H9 (cell line): Measurements from ENCODE around the gene HIVEP1. TPM values are rescaled to one million over a fixed set of nuclear protein-coding genes. Genes with fewer than 3 reads are reported as not detected.

Experiments used
- DNase-seq: peaks from one replicate; pipeline ENCODE4 v3.0.0-alpha.2; 2017
- H2AFZ ChIP-seq: one replicate; pipeline ENCODE4 v1.6.1; 2013; ENCODE audit warnings: mild to moderate bottlenecking, low read length, control low read depth, moderate library complexity
- H2AK5ac ChIP-seq: 2 replicates; pipeline ENCODE4 v1.6.1; 2013; ENCODE audit warnings: low read length, control low read depth, mixed read lengths; ENCODE audit not compliant: insufficient read length
- H2BK120ac ChIP-seq: one replicate; pipeline ENCODE4 v1.6.1; 2013; ENCODE audit warnings: low read depth, mild to moderate bottlenecking, low read length, control low read depth, inconsistent platforms; ENCODE audit not compliant: poor library complexity, severe bottlenecking
- H2BK12ac ChIP-seq: 2 replicates; pipeline ENCODE4 v1.6.1; 2013; ENCODE audit warnings: low read length, control low read depth, mixed read lengths, low read depth; ENCODE audit not compliant: insufficient read length
- H2BK15ac ChIP-seq: 2 replicates; pipeline ENCODE4 v1.6.1; 2013; ENCODE audit warnings: low read depth, low read length, control low read depth
- H2BK20ac ChIP-seq: one replicate; pipeline ENCODE4 v1.6.1; 2013; ENCODE audit warnings: low read depth, mild to moderate bottlenecking, low read length, control low read depth, inconsistent platforms; ENCODE audit not compliant: poor library complexity, severe bottlenecking
- H2BK5ac ChIP-seq: 2 replicates; pipeline ENCODE4 v1.6.1; 2013; ENCODE audit warnings: low read length, control low read depth, mixed read lengths; ENCODE audit not compliant: insufficient read length
- H3K14ac ChIP-seq: 2 replicates; pipeline ENCODE4 v1.6.1; 2013; ENCODE audit warnings: low read length, control low read depth; ENCODE audit not compliant: insufficient read depth
- H3K18ac ChIP-seq: 2 replicates; pipeline ENCODE4 v1.6.1; 2013; ENCODE audit warnings: low read depth, mild to moderate bottlenecking, mixed read lengths, low read length, control low read depth; ENCODE audit not compliant: insufficient read length
- H3K23ac ChIP-seq: 2 replicates; pipeline ENCODE4 v1.6.1; 2013; ENCODE audit warnings: low read length, control low read depth, mixed read lengths, low read depth; ENCODE audit not compliant: insufficient read length
- H3K23me2 ChIP-seq: 2 replicates; pipeline ENCODE4 v1.6.1; 2013; ENCODE audit warnings: low read depth, mild to moderate bottlenecking, mixed read lengths, low read length, control low read depth; ENCODE audit not compliant: insufficient read length, poor library complexity, severe bottlenecking
- H3K27ac ChIP-seq: 2 replicates; pipeline ENCODE4 v1.5.1; 2013; ENCODE audit warnings: low read length, control low read depth, mixed read lengths, low read depth; ENCODE audit not compliant: insufficient read length
- H3K27me3 ChIP-seq: 2 replicates; pipeline ENCODE4 v1.6.1; 2013; ENCODE audit warnings: low read length, control low read depth, inconsistent platforms; ENCODE audit not compliant: insufficient read depth
- H3K4ac ChIP-seq: 2 replicates; pipeline ENCODE4 v1.6.1; 2013; ENCODE audit warnings: low read depth, mild to moderate bottlenecking, control low read depth, inconsistent platforms, low read length, moderate library complexity
- H3K4me1 ChIP-seq: 2 replicates; pipeline ENCODE4 v1.6.1; 2013; ENCODE audit warnings: low read length, control low read depth, inconsistent platforms; ENCODE audit not compliant: insufficient read depth
- H3K4me2 ChIP-seq: 2 replicates; pipeline ENCODE4 v1.6.1; 2013; ENCODE audit warnings: low read length, control low read depth, mixed read lengths; ENCODE audit not compliant: insufficient read length, insufficient read depth
- H3K56ac ChIP-seq: 2 replicates; pipeline ENCODE4 v1.6.1; 2013; ENCODE audit warnings: low read depth, mild to moderate bottlenecking, mixed read lengths, low read length, control low read depth; ENCODE audit not compliant: insufficient read length
- H3K79me1 ChIP-seq: 2 replicates; pipeline ENCODE4 v1.6.1; 2013; ENCODE audit warnings: low read depth, mild to moderate bottlenecking, moderate library complexity, low read length, control low read depth, inconsistent platforms; ENCODE audit not compliant: insufficient read depth, poor library complexity, severe bottlenecking
- H3K79me2 ChIP-seq: 2 replicates; pipeline ENCODE4 v1.6.1; 2013; ENCODE audit warnings: low read length, control low read depth, inconsistent platforms; ENCODE audit not compliant: insufficient read depth
- H3K9ac ChIP-seq: 2 replicates; pipeline ENCODE4 v1.6.1; 2013; ENCODE audit warnings: low read length, control low read depth, mixed read lengths; ENCODE audit not compliant: insufficient read length; ENCODE audit errors: extremely low read depth
- H3K9me3 ChIP-seq: one replicate; pipeline ENCODE4 v1.6.1; 2013; ENCODE audit warnings: low read depth, low read length, inconsistent platforms; ENCODE audit not compliant: control insufficient read depth
- H3T11ph ChIP-seq: one replicate; pipeline ENCODE4 v1.6.1; 2013; ENCODE audit warnings: mild to moderate bottlenecking, low read length, control low read depth, inconsistent platforms
- H4K20me1 ChIP-seq: one replicate; pipeline ENCODE4 v1.6.1; 2013; ENCODE audit not compliant: control insufficient read depth, insufficient read length, insufficient read depth
- H4K5ac ChIP-seq: 2 replicates; pipeline ENCODE4 v1.6.1; 2013; ENCODE audit warnings: low read depth, mild to moderate bottlenecking, mixed read lengths, low read length, control low read depth; ENCODE audit not compliant: insufficient read length
- H4K8ac ChIP-seq: replicated peaks from 2 replicates; pipeline ENCODE4 v1.6.1; 2013; ENCODE audit warnings: low read length, control low read depth, mixed read lengths, low read depth; ENCODE audit not compliant: insufficient read length
- H4K91ac ChIP-seq: 2 replicates; pipeline ENCODE4 v1.6.1; 2013; ENCODE audit warnings: low read depth, mild to moderate bottlenecking, moderate library complexity, mixed read lengths, low read length, control low read depth; ENCODE audit not compliant: insufficient read length
- H3K27ac Mint-ChIP-seq, 3 experiments: 2 replicates in 2 of 3; 3 replicates in 1 of 3; pipeline ENCODE4 v1.8.0; 2020 to 2021; ENCODE audit warnings: mixed read lengths in 3 of 3, mild to moderate bottlenecking in 1 of 3, moderate library complexity in 1 of 3
- H3K27me3 Mint-ChIP-seq: 2 replicates; pipeline ENCODE4 v1.8.0; 2021; ENCODE audit warnings: low read depth, mild to moderate bottlenecking, moderate library complexity, mixed read lengths
- H3K36me3 Mint-ChIP-seq, 3 experiments: 2 replicates in 2 of 3; 3 replicates in 1 of 3; pipeline ENCODE4 v1.8.0; 2020 to 2021; ENCODE audit warnings: low read depth in 3 of 3, mixed read lengths in 3 of 3; ENCODE audit not compliant: insufficient read depth in 1 of 3
- H3K4me1 Mint-ChIP-seq, 2 experiments: 2 replicates each; pipeline ENCODE4 v1.8.0; 2020; ENCODE audit warnings: mixed read lengths in 2 of 2
- H3K4me3 Mint-ChIP-seq, 2 experiments: 2 replicates in 1 of 2; 3 replicates in 1 of 2; pipeline ENCODE4 v1.8.0; 2020 to 2021; ENCODE audit warnings: mild to moderate bottlenecking in 2 of 2, mixed read lengths in 2 of 2, moderate library complexity in 1 of 2
- H3K9me3 Mint-ChIP-seq, 2 experiments: 2 replicates in 1 of 2; 3 replicates in 1 of 2; pipeline ENCODE4 v1.8.0; 2020; ENCODE audit warnings: mild to moderate bottlenecking in 2 of 2, mixed read lengths in 2 of 2, moderate library complexity in 1 of 2
- WGBS: extraction: QIAGEN DNeasy Blood & Tissue Kit; methylation state at CpG from one replicate; pipeline ENCODE4 v1.1.7; 2013; ENCODE audit warnings: missing lambda C conversion rate, low lambda C conversion rate, mixed read lengths; ENCODE audit not compliant: insufficient read length; ENCODE audit errors: extremely low coverage; 5-methylcytosine and 5-hydroxymethylcytosine counted together
- long read RNA-seq: library from polyadenylated mRNA; unstranded; transcript quantifications from one replicate; pipeline ENCODE4 v2.0.0, GENCODE V29; 2020
- total RNA-seq: library from RNA; stranded (reverse); gene quantifications from 2 replicates; pipeline ENCODE4 v1.2.1, GENCODE V29; 2021
- TF ChIP-seq, protein P1 (sequence below): fragments of 200-600 bp; sonication (generic); conservative IDR thresholded peaks from 3 replicates; pipeline ENCODE4 v1.8.0; 2021; ENCODE audit warnings: antibody characterized with exemption, mild to moderate bottlenecking

The HIVEP1 gene
- total RNA-seq = 36.5 and 44.2 TPM in 2 replicates
- long read RNA-seq, transcript HIVEP1-206 (4 exons, 585 nt) = major isoform, 7 of 21 reads
- long read RNA-seq, partial matches to known transcripts = 8 of 21 reads
- long read RNA-seq, other reads (novel, unspliced or antisense) = 3 of 21 reads

DNA sequence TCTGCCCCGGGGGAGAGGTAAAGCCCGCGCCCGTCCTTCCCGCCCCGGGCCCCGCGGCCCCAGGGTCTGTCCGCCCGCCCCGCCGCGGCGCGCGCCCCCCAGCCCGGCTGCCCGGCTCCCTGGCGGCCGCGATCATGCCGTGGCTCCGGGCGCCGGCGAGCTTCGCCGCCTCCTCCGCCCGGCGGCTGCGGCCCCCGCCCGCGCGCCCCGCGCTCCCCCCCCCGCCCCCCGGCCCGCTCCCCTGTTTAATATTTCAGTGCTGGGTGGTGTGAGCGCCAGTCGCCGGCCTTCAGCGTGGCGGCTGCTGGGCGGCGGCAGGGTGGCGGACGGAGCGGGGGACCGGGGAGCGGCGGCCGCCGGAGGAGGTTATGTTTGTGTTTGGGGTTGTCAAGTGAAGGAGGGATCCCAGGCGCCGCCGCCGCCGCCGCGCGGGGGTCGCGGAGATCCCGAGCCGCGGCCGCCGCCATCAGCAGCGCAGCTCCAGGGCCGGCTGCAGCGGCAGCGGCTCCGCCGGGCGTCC lies at the start of gene HIVEP1:
TSS of gene HIVEP1 (plus strand) at position 275 of the 520 bp plus-strand sequence. CDS start 3,317 bp downstream, outside the sequence.
- Histone ChIP-seq H3K79me2 (peaks cover 9% of the 10 kb centered on the region; the same call in 1 of the 2 replicates), H3K4me2 (peak within 1 kb of the TSS; percentile 90), H3K18ac (peak within 1 kb of the TSS; percentile 45), H3K79me1 (peaks cover 3% of the 10 kb centered on the region), H3K4me1 (no peaks in the 10 kb centered on the region; the same call in 1 of the 2 replicates), H3K27me3 (no peaks in the 10 kb centered on the region), H2AFZ (no peak within 1 kb of the TSS), H4K91ac (no peak within 1 kb of the TSS), H2BK15ac (no peak within 1 kb of the TSS), H3T11ph (no peak within 1 kb of the TSS), H3K23me2 (peaks cover 13% of the 10 kb centered on the region), H2BK12ac (no peak within 1 kb of the TSS), H3K14ac (peak within 1 kb of the TSS; percentile 94; the same call in 1 of the 2 replicates), H4K5ac (no peak within 1 kb of the TSS), H3K56ac (no peak within 1 kb of the TSS), H4K8ac (no peak within 1 kb of the TSS), H2BK5ac (no peak within 1 kb of the TSS), H3K23ac (no peak within 1 kb of the TSS), H3K9me3 (no peaks in the 10 kb centered on the region), H3K4ac (no peak within 1 kb of the TSS; the same call in 1 of the 2 replicates), H2AK5ac (no peak within 1 kb of the TSS), H4K20me1 (no peaks in the 10 kb centered on the region), H3K27ac (peak within 1 kb of the TSS; percentile 53), H3K9ac (peak within 1 kb of the TSS; percentile 66), H2BK120ac (no peak within 1 kb of the TSS), H2BK20ac (no peak within 1 kb of the TSS)
- WGBS = no CpG with 5 or more reads among the region's 78 CpGs
- Mint-ChIP-seq H3K4me3 (peak within 1 kb of the TSS; percentile 83 to 93), H3K27ac (peak within 1 kb of the TSS; percentile 37 to 99 (median 97)), H3K36me3 (peaks cover 25 to 31% (median 30%) of the 10 kb centered on the region in 3 experiments), H3K27me3 (no peaks in the 10 kb centered on the region), H3K4me1 (peaks cover 38 to 44% of the 10 kb centered on the region in 2 experiments), H3K9me3 (peaks cover 6 to 7% of the 10 kb centered on the region in 2 experiments)
- DNase-seq = no peak
- TF ChIP-seq, protein P1, sequence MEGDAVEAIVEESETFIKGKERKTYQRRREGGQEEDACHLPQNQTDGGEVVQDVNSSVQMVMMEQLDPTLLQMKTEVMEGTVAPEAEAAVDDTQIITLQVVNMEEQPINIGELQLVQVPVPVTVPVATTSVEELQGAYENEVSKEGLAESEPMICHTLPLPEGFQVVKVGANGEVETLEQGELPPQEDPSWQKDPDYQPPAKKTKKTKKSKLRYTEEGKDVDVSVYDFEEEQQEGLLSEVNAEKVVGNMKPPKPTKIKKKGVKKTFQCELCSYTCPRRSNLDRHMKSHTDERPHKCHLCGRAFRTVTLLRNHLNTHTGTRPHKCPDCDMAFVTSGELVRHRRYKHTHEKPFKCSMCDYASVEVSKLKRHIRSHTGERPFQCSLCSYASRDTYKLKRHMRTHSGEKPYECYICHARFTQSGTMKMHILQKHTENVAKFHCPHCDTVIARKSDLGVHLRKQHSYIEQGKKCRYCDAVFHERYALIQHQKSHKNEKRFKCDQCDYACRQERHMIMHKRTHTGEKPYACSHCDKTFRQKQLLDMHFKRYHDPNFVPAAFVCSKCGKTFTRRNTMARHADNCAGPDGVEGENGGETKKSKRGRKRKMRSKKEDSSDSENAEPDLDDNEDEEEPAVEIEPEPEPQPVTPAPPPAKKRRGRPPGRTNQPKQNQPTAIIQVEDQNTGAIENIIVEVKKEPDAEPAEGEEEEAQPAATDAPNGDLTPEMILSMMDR = no peak
